HEK293 (cell line): Measurements from ENCODE around the gene SLC43A3.

ENCODE experiments used
- CTCF ChIA-PET: fragments of 350-600 bp; formaldehyde crosslinking; extraction: SDS; loops from one replicate; lab custom pipeline; 2021; ENCODE audit warnings: antibody characterized with exemption; lab: Yijun Ruan, JAX
- POLR2A ChIA-PET: fragments of 300-600 bp; formaldehyde crosslinking; extraction: SDS; loops from one replicate; lab custom pipeline; 2020; ENCODE audit warnings: antibody characterized with exemption, inconsistent platforms; lab: Yijun Ruan, JAX
- H3K27ac ChIP-seq: fragments of 200-500 bp; sonication (Bioruptor generic); 2 replicates; pipeline ENCODE4 v1.5.1; 2014; ENCODE audit warnings: low read depth, low read length, control low read depth, inconsistent platforms; ENCODE audit errors: extremely low read depth
- H3K36me3 ChIP-seq, 2 experiments: fragments of 200-500 bp in 1 of 2; sonication (Bioruptor generic) in 1 of 2; 1 replicate in 1 of 2; 2 replicates in 1 of 2; pipeline ENCODE4 v1.5.1; 2014 to 2017; ENCODE audit warnings: inconsistent platforms in 2 of 2, low read length in 2 of 2; ENCODE audit not compliant: control insufficient read depth in 2 of 2, insufficient read depth in 1 of 2
- H3K4me1 ChIP-seq: fragments of 200-500 bp; sonication (Bioruptor generic); 2 replicates; pipeline ENCODE4 v1.5.1; 2014; ENCODE audit warnings: mild to moderate bottlenecking, low read length, inconsistent platforms; ENCODE audit not compliant: control insufficient read depth, insufficient read depth
- H3K4me3 ChIP-seq: 2 replicates; pipeline ENCODE4 v1.5.1; 2011; ENCODE audit warnings: low read depth, mild to moderate bottlenecking, control low read depth, low read length, moderate library complexity
- H3K9me3 ChIP-seq: fragments of 200-500 bp; sonication (Bioruptor generic); 2 replicates; pipeline ENCODE4 v1.5.1; 2014; ENCODE audit warnings: low read depth, low read length, inconsistent platforms; ENCODE audit not compliant: control insufficient read depth, insufficient read depth
- GFI1B ChIP-seq: fragments of 450-650 bp; formaldehyde crosslinking; IDR thresholded peaks from 2 replicates; pipeline ENCODE4 v1.5.1; 2016; ENCODE audit warnings: missing biosample characterization, missing genetic modification characterization
- GLI4 ChIP-seq: fragments of 450-650 bp; formaldehyde crosslinking; IDR thresholded peaks from 2 replicates; pipeline ENCODE4 v1.5.1; 2016; ENCODE audit warnings: missing biosample characterization, missing genetic modification characterization
- OSR2 ChIP-seq: fragments of 450-650 bp; formaldehyde crosslinking; IDR thresholded peaks from 2 replicates; pipeline ENCODE4 v1.5.1; 2016; ENCODE audit warnings: missing biosample characterization, missing genetic modification characterization
- SP2 ChIP-seq: fragments of 450-650 bp; formaldehyde crosslinking; IDR thresholded peaks from 2 replicates; pipeline ENCODE4 v1.5.1; 2016; ENCODE audit warnings: missing biosample characterization, missing genetic modification characterization
- WT1 ChIP-seq: fragments of 450-650 bp; formaldehyde crosslinking; IDR thresholded peaks from 2 replicates; pipeline ENCODE4 v1.5.1; 2016; ENCODE audit warnings: missing biosample characterization, missing genetic modification characterization
- ZBTB17 ChIP-seq: fragments of 450-650 bp; formaldehyde crosslinking; IDR thresholded peaks from 2 replicates; pipeline ENCODE4 v1.5.1; 2016; ENCODE audit warnings: missing biosample characterization, missing genetic modification characterization
- ZFP41 ChIP-seq: fragments of 450-650 bp; formaldehyde crosslinking; IDR thresholded peaks from 2 replicates; pipeline ENCODE4 v1.5.1; 2016; ENCODE audit warnings: missing biosample characterization, missing genetic modification characterization, borderline replicate concordance
- ZNF138 ChIP-seq: fragments of 450-650 bp; formaldehyde crosslinking; IDR thresholded peaks from 2 replicates; pipeline ENCODE4 v1.5.1; 2016; ENCODE audit warnings: missing biosample characterization, missing genetic modification characterization, borderline replicate concordance
- ZNF169 ChIP-seq: fragments of 450-650 bp; formaldehyde crosslinking; IDR thresholded peaks from 2 replicates; pipeline ENCODE4 v1.5.1; 2016; ENCODE audit warnings: missing biosample characterization, missing genetic modification characterization
- ZNF426 ChIP-seq: fragments of 450-650 bp; formaldehyde crosslinking; IDR thresholded peaks from 2 replicates; pipeline ENCODE4 v1.5.1; 2017; ENCODE audit warnings: missing biosample characterization, missing genetic modification characterization, mild to moderate bottlenecking, inconsistent platforms, moderate library complexity
- ZNF561 ChIP-seq: fragments of 450-650 bp; IDR thresholded peaks from 2 replicates; pipeline ENCODE4 v1.5.1; 2018; ENCODE audit warnings: missing biosample characterization, missing genetic modification characterization, borderline replicate concordance
- ZNF596 ChIP-seq: fragments of 450-650 bp; IDR thresholded peaks from 2 replicates; pipeline ENCODE4 v1.5.0; 2018; ENCODE audit warnings: missing biosample characterization, mild to moderate bottlenecking, missing genetic modification characterization, moderate library complexity
- TF ChIP-seq, protein P1 (sequence below): fragments of 450-650 bp; formaldehyde crosslinking; IDR thresholded peaks from 2 replicates; pipeline ENCODE4 v1.5.1; 2016; ENCODE audit warnings: missing biosample characterization, missing genetic modification characterization
- TF ChIP-seq, protein P2 (sequence below): fragments of 450-650 bp; formaldehyde crosslinking; IDR thresholded peaks from 2 replicates; pipeline ENCODE4 v1.5.1; 2016; ENCODE audit warnings: missing biosample characterization, missing genetic modification characterization
- TF ChIP-seq, protein P3 (sequence below): fragments of 450-650 bp; formaldehyde crosslinking; IDR thresholded peaks from 2 replicates; pipeline ENCODE4 v1.5.1; 2016; ENCODE audit warnings: missing biosample characterization, missing genetic modification characterization, borderline replicate concordance
- TF ChIP-seq, protein P4 (sequence below): fragments of 450-650 bp; formaldehyde crosslinking; IDR thresholded peaks from 2 replicates; pipeline ENCODE4 v1.5.1; 2016; ENCODE audit warnings: missing biosample characterization, missing genetic modification characterization
- TF ChIP-seq, protein P5 (sequence below): fragments of 450-650 bp; formaldehyde crosslinking; IDR thresholded peaks from 2 replicates; pipeline ENCODE4 v1.5.0; 2017; ENCODE audit warnings: missing biosample characterization, missing genetic modification characterization, borderline replicate concordance

SLC43A3 gene

DNA sequence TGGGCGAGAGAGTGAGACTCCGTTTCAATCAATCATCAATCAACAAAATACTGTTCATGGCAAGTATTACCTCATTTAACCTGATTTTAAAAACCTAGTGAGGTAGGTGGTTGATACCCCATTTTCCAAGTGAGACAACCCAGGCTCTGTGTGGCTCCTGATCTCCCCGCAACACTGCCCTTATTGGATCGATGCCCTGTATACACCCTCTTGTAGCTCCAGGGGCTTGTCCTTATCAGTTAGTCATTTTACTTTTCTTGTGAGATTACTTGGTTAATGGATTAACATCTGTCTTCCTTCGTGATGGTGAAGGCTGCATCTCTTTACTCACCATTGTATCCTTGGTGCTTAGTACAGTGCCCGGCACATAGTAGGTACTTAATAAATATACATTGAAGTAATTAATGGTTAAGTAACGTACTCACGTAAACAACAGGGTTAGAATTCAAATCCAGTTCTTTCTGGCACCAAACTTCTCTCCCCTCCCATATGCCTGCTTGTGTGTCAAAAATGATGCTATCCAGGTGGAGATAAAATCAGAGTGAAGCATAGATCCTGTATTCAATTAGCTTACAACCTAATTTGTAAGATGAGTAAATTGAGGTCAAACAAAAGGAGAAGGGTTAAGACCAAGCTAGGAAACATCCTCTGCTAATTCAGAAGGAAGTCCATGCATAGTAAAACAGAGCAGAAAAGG lies 34.7 kb downstream of the SLC43A3 start (continued):
- TF ChIP-seq, protein P1, sequence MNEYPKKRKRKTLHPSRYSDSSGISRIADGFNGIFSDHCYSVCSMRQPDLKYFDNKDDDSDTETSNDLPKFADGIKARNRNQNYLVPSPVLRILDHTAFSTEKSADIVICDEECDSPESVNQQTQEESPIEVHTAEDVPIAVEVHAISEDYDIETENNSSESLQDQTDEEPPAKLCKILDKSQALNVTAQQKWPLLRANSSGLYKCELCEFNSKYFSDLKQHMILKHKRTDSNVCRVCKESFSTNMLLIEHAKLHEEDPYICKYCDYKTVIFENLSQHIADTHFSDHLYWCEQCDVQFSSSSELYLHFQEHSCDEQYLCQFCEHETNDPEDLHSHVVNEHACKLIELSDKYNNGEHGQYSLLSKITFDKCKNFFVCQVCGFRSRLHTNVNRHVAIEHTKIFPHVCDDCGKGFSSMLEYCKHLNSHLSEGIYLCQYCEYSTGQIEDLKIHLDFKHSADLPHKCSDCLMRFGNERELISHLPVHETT (tag by site-specific recombination), result no peak
- TF ChIP-seq, protein P2, sequence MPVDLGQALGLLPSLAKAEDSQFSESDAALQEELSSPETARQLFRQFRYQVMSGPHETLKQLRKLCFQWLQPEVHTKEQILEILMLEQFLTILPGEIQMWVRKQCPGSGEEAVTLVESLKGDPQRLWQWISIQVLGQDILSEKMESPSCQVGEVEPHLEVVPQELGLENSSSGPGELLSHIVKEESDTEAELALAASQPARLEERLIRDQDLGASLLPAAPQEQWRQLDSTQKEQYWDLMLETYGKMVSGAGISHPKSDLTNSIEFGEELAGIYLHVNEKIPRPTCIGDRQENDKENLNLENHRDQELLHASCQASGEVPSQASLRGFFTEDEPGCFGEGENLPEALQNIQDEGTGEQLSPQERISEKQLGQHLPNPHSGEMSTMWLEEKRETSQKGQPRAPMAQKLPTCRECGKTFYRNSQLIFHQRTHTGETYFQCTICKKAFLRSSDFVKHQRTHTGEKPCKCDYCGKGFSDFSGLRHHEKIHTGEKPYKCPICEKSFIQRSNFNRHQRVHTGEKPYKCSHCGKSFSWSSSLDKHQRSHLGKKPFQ (tag by site-specific recombination), result no peak

DNA sequence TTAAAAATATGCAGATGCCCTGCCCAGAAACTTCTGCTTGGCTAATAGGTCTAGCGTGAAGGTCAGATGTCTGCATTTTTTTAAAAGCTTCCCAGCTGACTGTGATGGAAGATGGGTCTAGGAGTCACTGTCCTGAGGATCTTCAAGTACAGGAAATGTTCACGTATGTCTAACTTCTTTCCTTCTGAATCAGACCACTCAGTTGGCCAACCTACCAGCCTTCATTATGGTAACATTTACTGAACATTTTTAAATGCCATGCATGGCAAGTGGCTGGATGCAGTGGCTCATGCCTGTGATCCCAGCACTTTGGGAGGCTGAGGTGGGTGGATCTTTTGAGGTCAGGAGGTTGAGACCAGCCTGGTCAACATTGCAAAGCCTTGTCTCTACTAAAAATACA lies 35.4 kb downstream of the SLC43A3 start:
- no peak overlapping the region for H3K27ac ChIP-seq
- ChIA-PET CTCF (no interaction called here), POLR2A (no interaction called here)
- H3K4me1 ChIP-seq, result no peaks in the 10 kb centered on the region
- H3K4me3 ChIP-seq, result no peak overlapping the region
- TF ChIP-seq ZBTB17 (tag by site-specific recombination) (no peak), GFI1B (tag by site-specific recombination) (no peak), ZNF596 (tag by site-specific recombination) (no peak), GLI4 (tag by site-specific recombination) (no peak), ZNF138 (tag by site-specific recombination) (no peak), SP2 (tag by site-specific recombination) (no peak), ZFP41 (tag by site-specific recombination) (no peak), ZNF561 (tag by site-specific recombination) (no peak), ZNF426 (tag by site-specific recombination) (no peak), ZNF169 (tag by site-specific recombination) (no peak), OSR2 (tag by site-specific recombination) (no peak), WT1 (tag by site-specific recombination) (no peak)
- TF ChIP-seq, protein P3, sequence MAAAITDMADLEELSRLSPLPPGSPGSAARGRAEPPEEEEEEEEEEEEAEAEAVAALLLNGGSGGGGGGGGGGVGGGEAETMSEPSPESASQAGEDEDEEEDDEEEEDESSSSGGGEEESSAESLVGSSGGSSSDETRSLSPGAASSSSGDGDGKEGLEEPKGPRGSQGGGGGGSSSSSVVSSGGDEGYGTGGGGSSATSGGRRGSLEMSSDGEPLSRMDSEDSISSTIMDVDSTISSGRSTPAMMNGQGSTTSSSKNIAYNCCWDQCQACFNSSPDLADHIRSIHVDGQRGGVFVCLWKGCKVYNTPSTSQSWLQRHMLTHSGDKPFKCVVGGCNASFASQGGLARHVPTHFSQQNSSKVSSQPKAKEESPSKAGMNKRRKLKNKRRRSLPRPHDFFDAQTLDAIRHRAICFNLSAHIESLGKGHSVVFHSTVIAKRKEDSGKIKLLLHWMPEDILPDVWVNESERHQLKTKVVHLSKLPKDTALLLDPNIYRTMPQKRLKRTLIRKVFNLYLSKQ, result no peak
- TF ChIP-seq, protein P4, sequence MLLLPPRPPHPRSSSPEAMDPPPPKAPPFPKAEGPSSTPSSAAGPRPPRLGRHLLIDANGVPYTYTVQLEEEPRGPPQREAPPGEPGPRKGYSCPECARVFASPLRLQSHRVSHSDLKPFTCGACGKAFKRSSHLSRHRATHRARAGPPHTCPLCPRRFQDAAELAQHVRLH (tag by site-specific recombination), result no peak
- TF ChIP-seq, protein P5, sequence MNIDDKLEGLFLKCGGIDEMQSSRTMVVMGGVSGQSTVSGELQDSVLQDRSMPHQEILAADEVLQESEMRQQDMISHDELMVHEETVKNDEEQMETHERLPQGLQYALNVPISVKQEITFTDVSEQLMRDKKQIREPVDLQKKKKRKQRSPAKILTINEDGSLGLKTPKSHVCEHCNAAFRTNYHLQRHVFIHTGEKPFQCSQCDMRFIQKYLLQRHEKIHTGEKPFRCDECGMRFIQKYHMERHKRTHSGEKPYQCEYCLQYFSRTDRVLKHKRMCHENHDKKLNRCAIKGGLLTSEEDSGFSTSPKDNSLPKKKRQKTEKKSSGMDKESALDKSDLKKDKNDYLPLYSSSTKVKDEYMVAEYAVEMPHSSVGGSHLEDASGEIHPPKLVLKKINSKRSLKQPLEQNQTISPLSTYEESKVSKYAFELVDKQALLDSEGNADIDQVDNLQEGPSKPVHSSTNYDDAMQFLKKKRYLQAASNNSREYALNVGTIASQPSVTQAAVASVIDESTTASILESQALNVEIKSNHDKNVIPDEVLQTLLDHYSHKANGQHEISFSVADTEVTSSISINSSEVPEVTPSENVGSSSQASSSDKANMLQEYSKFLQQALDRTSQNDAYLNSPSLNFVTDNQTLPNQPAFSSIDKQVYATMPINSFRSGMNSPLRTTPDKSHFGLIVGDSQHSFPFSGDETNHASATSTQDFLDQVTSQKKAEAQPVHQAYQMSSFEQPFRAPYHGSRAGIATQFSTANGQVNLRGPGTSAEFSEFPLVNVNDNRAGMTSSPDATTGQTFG (tag by site-specific recombination), result no peak
- H3K36me3 ChIP-seq, result no peaks in the 10 kb centered on the region
- H3K9me3 ChIP-seq, result no peaks in the 10 kb centered on the region
